Measurements from ENCODE around the gene MGAT5B. TPM values are rescaled to one million over a fixed set of nuclear protein-coding genes. Genes with fewer than 3 reads are reported as not detected.

MGAT5B gene
- total and polyA plus RNA-seq, 2 experiments from 2014 or later = 1.6 to 10.0 TPM

DNA sequence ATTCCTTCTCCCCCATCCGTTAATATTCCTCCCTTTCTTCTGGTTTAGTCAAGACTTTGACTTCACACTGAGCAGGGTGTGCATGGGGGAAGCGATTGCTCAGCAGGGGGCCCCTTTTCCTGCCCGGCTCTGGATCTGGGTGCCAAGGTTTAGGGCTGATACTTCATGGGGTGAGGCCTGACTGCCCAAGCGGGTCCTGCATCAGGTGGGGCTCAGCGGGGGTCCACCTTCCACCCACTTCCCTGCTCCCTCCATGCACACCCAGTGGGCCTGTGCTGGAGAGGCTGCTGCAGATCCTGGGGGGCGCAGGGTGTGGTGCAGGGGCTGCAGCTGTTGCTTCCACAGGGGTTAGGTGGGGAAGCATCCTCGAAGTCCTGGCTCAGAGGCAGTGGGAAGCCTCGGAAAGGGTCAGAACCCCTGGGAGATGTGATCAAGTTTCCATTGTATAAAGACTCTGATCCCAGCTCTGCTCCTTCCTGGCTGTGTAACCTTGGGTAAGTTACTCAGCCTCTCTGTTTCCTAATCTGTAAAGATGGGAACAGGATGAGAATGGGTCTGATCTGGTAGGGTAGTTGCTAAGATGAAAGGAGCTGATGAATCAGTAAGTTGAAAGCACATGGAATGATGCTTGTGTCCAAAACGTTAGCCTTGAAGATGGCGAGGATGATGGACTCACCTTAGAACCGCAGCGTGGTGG is 53.3 kb downstream of the MGAT5B start:
- ATAC-seq = no peak
- H3K27me3 Mint-ChIP-seq (ENCODE audit: insufficient read depth, low read depth, poor library complexity) = peaks cover 13% of the 10 kb centered on the region
- TF ChIP-seq, protein P1, sequence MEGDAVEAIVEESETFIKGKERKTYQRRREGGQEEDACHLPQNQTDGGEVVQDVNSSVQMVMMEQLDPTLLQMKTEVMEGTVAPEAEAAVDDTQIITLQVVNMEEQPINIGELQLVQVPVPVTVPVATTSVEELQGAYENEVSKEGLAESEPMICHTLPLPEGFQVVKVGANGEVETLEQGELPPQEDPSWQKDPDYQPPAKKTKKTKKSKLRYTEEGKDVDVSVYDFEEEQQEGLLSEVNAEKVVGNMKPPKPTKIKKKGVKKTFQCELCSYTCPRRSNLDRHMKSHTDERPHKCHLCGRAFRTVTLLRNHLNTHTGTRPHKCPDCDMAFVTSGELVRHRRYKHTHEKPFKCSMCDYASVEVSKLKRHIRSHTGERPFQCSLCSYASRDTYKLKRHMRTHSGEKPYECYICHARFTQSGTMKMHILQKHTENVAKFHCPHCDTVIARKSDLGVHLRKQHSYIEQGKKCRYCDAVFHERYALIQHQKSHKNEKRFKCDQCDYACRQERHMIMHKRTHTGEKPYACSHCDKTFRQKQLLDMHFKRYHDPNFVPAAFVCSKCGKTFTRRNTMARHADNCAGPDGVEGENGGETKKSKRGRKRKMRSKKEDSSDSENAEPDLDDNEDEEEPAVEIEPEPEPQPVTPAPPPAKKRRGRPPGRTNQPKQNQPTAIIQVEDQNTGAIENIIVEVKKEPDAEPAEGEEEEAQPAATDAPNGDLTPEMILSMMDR (conservative IDR thresholded peaks at IDR 0.05; ENCODE audit: low read depth in 2 of 2) = no peak
- TF ChIP-seq CREB1 (CRISPR knock-in tag; IDR thresholded peaks at IDR 0.05; ENCODE audit: low read depth) = no peak
- no peak for TF ChIP-seq NANOG (IDR thresholded peaks at IDR 0.05; ENCODE audit: borderline replicate concordance)
- TF ChIP-seq ZNF331 (CRISPR knock-in tag; IDR thresholded peaks at IDR 0.05; ENCODE audit: low read depth) = no peak
- no peak for TF ChIP-seq JUNB (IDR thresholded peaks at IDR 0.05; ENCODE audit: unreplicated experiment)
- no peak for TF ChIP-seq STAT1 (IDR thresholded peaks at IDR 0.05; ENCODE audit: unreplicated experiment)

DNA sequence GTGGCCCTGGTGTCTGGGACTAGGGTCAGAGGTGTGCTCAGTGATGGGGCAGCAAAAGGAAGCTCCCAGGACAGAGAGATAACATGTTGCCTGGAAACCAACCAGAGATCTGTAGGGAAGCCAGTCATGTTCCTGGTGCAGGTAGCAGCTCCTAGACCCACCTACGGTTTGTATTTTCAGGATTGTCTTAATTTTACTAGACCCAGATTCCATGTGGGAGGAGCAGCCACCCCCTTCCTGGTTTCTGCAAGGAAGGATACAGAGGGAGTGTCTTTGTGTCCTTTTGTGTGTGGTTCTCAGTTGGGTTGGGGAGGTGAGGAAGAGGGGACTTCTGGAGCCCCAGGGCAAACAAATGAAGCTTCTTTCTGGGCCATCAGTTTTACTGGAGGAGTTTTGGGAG is 53.9 kb downstream of the MGAT5B start:
- Histone ChIP-seq H3K9me2 (ENCODE audit: insufficient read depth) (no peaks in the 10 kb centered on the region), H3K27ac (ENCODE audit: low read depth) (no peak overlapping the region), H4K20me1 (replicated peaks; ENCODE audit: insufficient read depth) (no peaks in the 10 kb centered on the region), H2AFZ (no peak overlapping the region), H3K27me3 (ENCODE audit: insufficient read depth) (no peaks in the 10 kb centered on the region), H3K4me1 (ENCODE audit: insufficient read depth) (no peaks in the 10 kb centered on the region), H3K79me2 (replicated peaks; ENCODE audit: insufficient read depth) (no peaks in the 10 kb centered on the region), H3K4me3 (no peak overlapping the region), H3F3A (replicated peaks; ENCODE audit: low read depth) (0 out of 2 replicates have a peak, but pooled peaks cover 2% of the 10 kb centered on the region), H3K36me3 (ENCODE audit: insufficient read depth) (no peaks in the 10 kb centered on the region), H3K4me2 (no peak overlapping the region)
- TF ChIP-seq NANOG (IDR thresholded peaks at IDR 0.05; ENCODE audit: borderline replicate concordance) (no peak), EZH2phosphoT487 (IDR thresholded peaks at IDR 0.05; ENCODE audit: unreplicated experiment) (no peak), CREB1 (CRISPR knock-in tag; IDR thresholded peaks at IDR 0.05; ENCODE audit: low read depth) (no peak), ZNF114 (CRISPR knock-in tag; IDR thresholded peaks at IDR 0.05) (no peak), JUNB (IDR thresholded peaks at IDR 0.05; ENCODE audit: unreplicated experiment) (no peak), EZH2 (IDR thresholded peaks at IDR 0.05; ENCODE audit: low read depth, unreplicated experiment) (no peak), POLR2AphosphoS5 (IDR thresholded peaks at IDR 0.05; ENCODE audit: low read depth) (no peak), ZNF331 (CRISPR knock-in tag; IDR thresholded peaks at IDR 0.05; ENCODE audit: low read depth) (no peak)
- TF ChIP-seq, protein P2, sequence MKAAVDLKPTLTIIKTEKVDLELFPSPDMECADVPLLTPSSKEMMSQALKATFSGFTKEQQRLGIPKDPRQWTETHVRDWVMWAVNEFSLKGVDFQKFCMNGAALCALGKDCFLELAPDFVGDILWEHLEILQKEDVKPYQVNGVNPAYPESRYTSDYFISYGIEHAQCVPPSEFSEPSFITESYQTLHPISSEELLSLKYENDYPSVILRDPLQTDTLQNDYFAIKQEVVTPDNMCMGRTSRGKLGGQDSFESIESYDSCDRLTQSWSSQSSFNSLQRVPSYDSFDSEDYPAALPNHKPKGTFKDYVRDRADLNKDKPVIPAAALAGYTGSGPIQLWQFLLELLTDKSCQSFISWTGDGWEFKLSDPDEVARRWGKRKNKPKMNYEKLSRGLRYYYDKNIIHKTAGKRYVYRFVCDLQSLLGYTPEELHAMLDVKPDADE (IDR thresholded peaks at IDR 0.05) = no peak
- Mint-ChIP-seq H3K9me3 (peaks cover 4% of the 10 kb centered on the region; the same call in 2 of the 3 replicates), H3K4me3 (no peak overlapping the region), H3K27me3 (ENCODE audit: insufficient read depth, low read depth, poor library complexity) (peaks cover 13% of the 10 kb centered on the region), H3K27ac (no peak overlapping the region), H3K4me1 (peaks cover 19% of the 10 kb centered on the region), H3K36me3 (ENCODE audit: low read depth) (no peaks in the 10 kb centered on the region)
- ATAC-seq = no peak
- DNase-seq (ENCODE audit: low spot score) = no peak

More for the DNA sequence above, 53.3 kb downstream of the MGAT5B start:
- H3K36me3 Mint-ChIP-seq (ENCODE audit: low read depth) = no peaks in the 10 kb centered on the region
- Histone ChIP-seq H3K9me2 (ENCODE audit: insufficient read depth) (no peaks in the 10 kb centered on the region), H4K20me1 (replicated peaks; ENCODE audit: insufficient read depth) (no peaks in the 10 kb centered on the region), H3K36me3 (ENCODE audit: insufficient read depth) (no peaks in the 10 kb centered on the region), H3K4me3 (no peak overlapping the region), H3F3A (replicated peaks; ENCODE audit: low read depth) (0 out of 2 replicates have a peak, but pooled peaks cover 2% of the 10 kb centered on the region), H3K4me1 (ENCODE audit: insufficient read depth) (no peaks in the 10 kb centered on the region), H3K4me2 (no peak overlapping the region), H3K79me2 (replicated peaks; ENCODE audit: insufficient read depth) (no peaks in the 10 kb centered on the region), H2AFZ (no peak overlapping the region), H3K27ac (ENCODE audit: low read depth) (no peak overlapping the region), H3K27me3 (ENCODE audit: insufficient read depth) (no peaks in the 10 kb centered on the region)
- no peak overlapping the region for H3K4me3 Mint-ChIP-seq
- peaks cover 4% of the 10 kb centered on the region; the same call in 2 of the 3 replicates for H3K9me3 Mint-ChIP-seq
- H3K27ac Mint-ChIP-seq = no peak overlapping the region
- DNase-seq (ENCODE audit: low spot score) = no peak
- peaks cover 19% of the 10 kb centered on the region for H3K4me1 Mint-ChIP-seq
